Activated T-cell treated with anti-CD3 and anti-CD28 coated beads, Interleukin-2, amount 50 U/mL, for 48 hours (primary cell): ENCODE results near the gene RPL37.
"Not testable (repeated sequence)": the region's sequence is repeated elsewhere in the genome, so short reads cannot be mapped to it uniquely, and the experiment has no call there.

ENCODE experiments used
- DNase-seq, 2 experiments: peaks; one replicate each; pipeline ENCODE4 v3.0.0-alpha.2; 2020

Gene RPL37

DNA sequence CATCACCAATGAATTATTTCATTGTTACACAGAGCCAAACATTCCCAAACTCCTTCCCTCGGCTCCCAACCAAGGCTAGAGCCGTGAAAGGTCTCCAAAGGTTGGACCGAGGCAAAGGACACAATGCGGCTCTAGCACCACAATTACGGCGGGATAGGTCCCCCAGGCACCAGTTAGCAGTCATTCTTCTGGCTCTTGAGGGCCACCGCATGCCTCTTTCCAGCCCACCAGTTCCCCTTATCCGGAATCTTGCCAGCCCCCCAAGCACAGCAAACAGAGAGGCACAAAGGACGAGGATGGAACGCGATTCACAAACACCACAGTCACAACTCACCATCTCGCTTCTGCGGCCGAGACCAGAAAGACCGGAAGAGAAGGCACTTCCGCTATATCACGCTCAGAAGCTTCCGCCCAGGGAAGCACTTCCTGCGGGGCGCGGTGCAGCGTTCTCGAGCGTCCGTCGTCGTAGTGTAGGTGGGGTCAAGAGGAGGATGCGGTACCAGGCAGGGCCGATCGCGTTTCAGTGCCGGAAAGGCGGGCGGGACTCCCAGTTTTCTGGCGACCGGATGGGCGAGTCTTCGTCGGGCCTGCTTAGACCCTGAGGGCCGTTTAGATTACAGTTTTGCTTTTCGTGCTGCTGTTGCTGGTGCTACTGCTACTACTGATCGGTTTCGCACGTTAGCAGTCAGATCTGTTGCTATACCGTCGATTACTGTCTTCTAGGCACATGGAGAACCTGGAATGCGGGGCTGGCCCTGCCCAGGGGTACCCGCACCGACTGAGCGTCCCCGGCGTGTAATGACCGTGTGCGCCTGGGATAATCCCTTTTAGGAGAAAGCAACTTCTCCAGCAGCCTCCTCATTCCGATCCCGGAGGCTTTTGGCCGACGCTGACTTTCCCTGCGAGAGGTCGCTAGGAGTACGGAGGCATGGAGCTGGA is at the start of gene RPL37:
Gene RPL37, minus strand, starts transcription at position 374 of the 939 bp plus-strand sequence. Its CDS starts 37 bp downstream, at position 337.
- DNase-seq = peak; percentile 92 to 93

DNA sequence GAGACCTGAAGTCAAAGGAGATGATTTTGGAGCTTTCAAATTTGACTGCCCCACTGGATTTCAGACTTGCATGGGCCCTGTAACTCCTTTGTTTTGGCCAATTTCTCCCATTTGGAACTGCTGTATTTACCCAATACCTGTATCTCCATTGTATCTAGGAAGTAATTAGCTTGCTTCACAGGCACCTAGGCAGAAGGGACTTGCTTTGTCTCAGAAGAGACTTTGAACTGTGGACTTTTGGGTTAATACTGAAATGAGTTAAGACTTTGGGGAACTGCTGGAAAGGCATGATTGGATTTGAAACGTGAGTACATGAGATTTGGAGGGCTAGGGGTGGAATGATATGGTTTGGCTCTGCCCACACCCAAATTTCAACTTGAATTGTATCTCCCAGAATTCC is 48.0 kb upstream of the RPL37 start:
- not testable (repeated sequence) for DNase-seq

DNA sequence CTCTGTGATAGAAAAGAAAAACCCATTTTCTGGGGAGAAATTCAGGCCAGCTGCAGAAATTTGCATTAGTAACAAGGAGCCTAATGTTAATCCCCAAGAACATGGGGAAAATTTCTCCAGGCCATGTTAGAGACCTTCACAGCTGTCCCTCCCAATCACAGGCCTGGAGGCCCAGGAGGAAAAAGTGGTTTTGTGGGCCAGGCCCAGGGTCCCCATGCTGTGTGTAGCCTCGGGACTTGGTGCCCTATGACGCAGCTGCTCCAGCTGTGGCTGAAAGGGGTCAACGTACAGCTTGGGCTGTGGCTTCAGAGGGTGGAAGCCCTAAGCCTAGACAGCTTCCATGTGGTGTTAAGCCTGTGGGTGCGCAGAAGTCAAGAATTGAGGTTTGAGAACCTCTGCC is 47.3 kb upstream of the RPL37 start:
- no peak for DNase-seq

DNA sequence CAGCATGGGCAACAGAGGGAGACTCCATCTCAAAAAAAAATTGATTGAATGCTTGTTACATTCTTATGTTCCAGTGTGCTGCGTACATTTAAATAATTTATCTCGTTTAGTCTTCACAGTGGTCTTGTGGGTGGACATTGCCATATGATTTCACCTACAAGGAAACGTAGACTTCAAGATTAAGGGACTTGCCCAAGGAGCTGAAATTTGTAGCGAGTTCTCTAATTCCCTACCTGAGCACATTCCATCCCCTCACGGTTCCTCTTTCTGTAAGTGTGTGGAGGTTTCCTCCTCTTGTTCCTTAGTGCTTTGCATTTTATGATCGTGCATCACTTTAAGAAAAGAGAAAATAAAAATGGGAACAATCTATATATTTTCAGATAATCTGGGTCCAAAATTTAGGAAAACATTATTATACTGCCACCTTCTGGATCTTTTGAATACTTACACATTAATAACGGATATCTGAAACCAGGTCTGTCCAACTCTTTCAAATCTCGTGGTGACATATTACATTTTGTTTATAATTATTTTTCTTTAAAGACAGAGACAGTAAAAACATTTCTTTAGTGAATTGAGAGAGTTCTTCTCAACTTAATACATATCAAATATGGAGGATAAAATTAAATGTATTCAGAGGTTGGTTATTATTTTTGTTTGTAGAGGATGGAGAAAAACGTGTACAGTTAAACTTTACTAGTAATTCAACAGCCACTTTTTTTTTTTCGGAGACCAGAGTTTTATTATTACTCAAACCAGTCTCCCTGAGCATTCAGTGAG is 44.3 kb upstream of the RPL37 start:
- DNase-seq = no peak

DNA sequence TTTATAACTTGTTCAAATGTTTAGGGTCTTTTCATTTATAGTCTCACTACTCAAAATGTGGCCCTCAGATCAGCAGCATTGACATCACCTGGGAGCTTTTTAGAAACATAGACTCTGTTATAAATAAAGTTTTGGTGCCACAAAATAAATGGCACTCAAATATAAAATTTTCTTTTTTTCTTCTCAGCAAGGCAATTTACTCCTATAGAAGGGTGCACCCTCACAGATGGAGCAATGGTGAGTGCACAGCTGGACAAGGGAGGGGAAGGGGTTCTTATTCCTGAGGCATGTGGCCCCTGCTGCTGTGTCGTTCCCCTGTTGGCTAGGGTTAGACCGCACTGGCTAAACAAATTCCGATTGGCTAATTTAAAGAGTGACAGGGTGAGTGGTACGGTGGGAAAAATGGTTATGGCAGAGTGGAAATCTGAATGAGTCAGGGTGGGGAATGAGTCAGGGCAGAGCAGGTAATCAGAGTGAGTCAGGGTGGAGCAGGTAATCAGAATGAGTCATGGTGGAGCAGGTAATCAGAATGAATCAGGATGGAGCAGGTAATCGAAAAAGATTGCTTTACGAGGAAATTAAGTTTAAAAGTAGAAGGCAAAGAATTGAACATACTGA is 42.5 kb upstream of the RPL37 start:
- peak; percentile 23 to 30 for DNase-seq

DNA sequence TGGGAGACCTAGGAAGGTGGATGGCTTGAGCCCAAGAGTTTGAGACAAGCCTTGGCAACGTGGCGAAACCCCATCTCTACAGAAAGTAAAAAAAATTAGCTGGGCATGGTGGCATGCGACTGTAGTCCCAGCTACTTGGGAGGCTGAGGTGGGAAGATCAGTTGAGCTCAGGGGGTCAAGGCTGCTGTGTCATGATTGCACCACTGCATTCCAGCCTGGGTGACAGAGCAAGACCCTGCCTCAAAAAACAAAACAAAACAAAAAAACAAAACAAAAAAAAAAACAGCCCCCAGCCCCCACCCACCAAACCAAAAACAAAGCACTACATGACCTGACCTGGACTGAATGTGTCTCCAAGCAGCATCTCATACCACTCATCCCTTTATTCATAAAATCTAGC is 40.9 kb upstream of the RPL37 start:
- DNase-seq = no peak

DNA sequence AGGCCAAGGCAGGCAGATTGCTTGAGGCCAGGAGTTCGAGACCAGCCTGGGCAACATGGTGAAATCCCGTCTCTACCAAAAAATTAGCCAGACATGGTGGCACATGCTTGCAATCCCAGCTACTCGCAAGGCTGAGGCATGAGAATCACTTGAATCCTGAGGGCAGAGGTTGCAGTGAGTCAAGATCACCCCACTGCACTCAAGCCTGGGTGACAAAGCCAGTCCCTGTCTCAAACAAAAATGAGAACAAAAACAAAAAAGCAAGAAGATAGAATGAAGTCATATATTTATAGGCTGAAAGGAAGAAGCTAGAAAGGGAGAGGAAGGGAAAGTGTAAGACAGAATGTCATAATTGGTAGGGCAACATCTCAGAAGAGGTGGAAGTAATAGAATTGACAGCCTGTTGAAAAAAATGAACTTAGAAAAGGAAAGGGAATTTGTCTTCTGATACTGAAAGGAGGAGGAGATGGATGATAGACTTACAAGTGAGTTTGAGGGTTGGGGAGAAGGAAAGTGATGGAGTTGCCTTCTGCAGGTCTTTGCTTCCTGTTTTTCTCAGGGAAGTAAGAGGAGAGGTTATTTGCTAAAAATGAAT is 38.4 kb upstream of the RPL37 start:
- DNase-seq = no peak

DNA sequence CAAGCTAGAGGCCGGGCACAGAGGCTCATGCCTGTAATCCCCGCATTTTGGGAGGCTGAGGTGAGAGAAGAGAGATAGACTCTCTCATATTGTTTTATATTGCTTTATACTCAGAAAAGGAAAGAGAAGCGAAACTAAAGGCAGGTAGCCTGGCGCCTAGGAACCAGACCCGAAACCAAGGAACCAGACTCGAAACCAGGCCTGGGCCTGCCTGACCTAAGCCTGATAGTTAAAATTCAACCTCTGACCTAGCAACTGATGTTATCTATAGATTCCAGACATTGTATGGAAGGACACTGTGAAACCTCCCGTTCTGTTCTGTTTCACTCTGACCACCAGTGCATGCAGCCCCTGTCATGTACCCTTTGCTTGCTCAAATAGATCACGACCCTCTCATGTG is 37.2 kb upstream of the RPL37 start:
- DNase-seq = not testable (repeated sequence)

DNA sequence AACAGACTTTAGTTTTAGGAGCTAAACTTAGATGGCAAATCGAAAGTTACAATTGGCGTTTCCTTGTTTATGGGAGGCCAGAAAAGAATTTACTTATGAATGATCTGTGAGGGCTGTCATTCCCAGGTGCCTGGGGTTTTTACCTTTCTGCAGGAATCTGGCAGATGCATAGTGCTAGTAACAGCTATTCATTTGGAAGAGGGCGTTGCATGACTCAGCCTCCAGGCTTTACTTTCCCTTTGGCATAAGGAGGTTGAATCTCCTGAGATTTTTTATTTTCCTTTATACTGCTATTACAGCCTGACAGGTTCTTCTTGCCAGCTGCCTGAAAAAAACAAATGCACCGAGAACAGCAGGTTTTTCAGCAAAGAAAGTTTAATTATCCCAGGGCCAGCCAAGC is 36.2 kb upstream of the RPL37 start:
- no peak for DNase-seq

DNA sequence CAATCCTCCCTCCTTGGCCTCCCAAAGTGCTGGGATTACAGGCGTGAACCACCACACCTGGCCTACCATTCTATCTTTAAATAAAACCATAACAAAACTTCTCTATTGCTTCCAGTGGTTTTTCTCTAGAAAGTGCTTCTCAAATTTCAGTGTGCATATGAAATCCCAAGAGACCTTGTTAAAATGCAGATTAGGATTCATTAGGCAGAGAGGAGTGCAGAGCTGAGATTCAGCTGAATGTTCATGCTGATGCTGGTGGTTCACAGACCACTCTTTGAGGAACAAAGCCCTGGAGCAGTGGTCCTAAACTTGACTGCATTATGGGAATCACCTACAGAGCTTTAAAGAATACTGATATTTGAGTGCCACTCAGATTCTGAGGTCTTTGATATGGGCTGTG is 34.4 kb upstream of the RPL37 start:
- DNase-seq = no peak

DNA sequence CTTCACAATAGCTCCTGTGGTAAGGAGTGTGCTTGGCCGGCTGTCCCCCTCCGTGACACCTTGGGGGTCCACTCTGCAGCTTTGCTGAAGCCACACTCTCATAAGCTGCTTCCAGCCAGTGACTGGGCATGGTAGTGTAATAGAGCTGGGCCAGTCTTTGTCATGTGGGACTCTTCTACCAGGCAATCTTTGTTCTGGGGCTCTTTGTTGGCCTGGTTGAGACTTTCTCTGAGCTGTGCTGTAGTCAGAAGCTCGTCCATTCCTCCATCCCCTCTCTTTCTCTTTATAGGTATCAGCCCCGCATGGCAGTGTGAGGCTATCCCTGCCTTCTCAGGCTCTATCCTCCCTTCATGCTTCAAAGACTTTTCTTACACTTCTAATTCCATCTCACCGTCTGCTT is 31.8 kb upstream of the RPL37 start:
- no peak for DNase-seq

DNA sequence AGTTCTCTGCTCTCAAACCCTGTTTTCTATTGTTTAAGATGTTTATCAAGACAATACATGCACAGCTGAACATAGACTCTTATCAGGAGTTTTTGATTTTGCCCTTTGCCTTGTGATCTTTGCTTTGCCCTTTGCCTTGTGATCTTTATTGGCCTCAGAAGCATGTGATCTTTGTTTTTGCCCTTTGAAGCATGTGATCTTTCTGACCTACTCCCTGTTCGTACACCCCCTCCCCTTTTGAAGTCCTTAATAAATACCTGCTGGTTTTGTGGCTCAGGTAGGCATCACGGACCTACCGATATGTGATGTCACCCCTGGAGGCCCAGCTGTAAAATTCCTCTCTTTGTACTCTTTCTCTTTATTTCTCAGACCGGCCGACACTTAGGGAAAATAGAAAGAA is 30.0 kb upstream of the RPL37 start:
- not testable (repeated sequence) for DNase-seq

DNA sequence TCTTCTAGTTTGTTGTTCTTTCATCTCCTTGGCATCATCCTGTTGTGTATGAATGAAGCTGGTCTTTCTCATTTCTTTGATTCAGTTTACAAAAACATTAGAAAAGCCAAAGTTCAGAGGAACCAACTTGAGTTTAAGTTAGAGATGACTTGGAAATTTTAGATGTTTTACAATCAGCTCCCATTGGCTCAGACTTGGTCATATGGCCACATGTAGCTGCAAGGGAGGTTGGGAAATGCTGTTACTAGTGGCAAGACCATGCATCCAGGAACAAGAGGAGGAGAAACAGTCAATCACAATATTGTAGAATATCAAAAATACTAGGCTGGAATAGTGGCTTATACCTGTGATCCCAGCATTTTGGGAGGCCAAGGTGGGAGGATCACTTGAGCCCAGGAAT is 25.7 kb upstream of the RPL37 start:
- DNase-seq = no peak

DNA sequence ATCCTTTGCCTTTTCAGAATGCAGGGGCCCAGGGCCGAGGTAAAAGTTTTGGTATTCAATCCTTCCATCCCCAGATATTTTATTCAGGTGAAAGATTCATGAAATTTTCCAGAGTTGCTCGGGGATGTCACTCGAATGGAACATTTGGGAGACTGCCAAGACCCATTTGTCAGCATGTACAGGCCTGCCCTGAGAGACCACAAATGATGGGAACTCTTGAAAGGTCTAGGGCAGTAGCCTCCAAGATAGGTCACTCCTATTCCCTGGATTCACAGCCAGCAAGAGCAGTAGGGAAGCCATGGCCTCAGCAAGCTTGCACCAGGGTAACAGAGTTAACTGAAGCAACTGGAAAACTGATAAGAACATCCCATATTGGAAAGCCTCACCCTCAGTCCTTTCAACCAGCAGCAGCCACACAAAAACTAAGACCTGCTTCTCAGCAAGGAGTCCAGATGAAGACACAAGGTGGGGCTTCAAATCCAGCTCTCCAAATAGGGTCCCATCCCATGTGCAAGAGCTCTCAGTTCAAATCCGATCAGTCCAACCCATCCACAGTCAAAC is 18.7 kb upstream of the RPL37 start:
- no peak for DNase-seq

DNA sequence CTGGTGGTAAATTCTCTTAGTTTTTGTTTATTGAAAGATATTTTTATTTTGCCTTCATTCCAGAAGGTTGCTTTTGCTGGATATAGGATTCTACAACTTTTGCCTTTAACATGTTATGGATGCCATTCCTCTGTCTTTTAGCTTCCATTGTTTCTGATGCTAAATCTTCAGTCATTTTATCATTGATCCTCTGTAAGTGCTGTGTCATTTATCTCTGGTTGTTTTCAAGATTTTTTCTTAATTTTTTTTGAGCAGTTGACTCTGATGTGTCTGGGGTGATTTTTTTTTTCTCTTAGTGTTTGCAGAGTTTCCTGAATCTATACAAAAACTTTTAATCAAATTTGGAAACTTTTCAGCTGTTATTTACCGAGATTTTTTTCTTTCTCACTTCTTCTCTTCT is 12.5 kb upstream of the RPL37 start:
- DNase-seq = no peak

DNA sequence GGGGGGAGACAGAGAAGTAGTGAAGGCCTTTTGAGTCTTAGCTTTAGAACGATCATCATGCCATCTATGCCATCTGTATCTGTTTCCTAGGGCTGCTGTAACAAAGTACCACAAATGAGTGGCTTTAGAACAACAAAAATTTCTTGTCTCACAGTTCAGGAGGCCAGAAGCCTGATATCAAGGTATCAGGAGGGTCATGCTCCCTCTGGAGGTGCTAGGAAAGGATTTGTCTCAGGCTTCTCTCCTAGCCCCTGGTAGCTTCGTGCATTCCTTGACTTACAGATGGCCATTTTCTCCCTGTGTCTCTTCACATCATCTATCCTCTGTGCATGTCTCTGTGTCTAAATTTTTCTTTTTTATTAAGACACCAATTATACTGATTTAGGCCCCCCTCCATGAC is 11.3 kb upstream of the RPL37 start:
- no peak for DNase-seq

DNA sequence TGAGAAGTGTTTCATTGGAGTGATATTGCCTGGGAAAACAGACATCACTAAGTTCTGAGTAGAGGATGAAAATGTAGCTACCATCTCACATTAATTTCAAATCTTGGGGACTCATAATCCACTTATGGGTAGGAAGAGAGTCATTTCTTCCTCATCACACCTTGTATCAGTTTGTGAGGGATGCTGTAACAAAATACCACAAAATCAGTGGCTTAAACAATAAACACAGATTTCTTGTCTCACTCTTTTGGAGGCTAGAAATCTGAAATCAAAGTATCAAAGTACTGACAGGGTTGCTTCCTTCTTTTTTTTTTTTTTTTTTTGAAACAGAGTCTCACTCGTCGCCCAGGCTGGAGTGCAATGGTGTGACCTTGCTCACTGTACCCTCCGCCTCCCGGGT is 9.5 kb upstream of the RPL37 start:
- DNase-seq = no peak

DNA sequence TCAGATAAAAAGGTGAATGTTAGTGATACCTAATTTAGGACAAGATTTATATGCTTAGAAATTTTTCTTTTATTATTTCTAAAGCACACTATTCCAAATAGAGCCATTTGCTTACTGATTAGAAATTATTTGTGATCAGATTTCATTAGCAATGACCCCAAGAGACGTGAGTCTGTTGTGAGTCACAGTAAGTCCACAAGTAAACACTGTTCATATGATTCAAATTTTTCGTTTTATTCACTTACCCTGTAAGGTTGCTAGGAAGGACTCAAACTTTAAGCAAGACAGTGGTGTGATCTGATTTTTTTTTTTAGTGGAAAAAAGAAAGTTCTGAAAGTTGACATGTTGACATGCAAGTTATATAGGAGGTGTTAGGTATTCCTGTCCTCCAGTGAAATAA is 7.3 kb upstream of the RPL37 start:
- DNase-seq = no peak

DNA sequence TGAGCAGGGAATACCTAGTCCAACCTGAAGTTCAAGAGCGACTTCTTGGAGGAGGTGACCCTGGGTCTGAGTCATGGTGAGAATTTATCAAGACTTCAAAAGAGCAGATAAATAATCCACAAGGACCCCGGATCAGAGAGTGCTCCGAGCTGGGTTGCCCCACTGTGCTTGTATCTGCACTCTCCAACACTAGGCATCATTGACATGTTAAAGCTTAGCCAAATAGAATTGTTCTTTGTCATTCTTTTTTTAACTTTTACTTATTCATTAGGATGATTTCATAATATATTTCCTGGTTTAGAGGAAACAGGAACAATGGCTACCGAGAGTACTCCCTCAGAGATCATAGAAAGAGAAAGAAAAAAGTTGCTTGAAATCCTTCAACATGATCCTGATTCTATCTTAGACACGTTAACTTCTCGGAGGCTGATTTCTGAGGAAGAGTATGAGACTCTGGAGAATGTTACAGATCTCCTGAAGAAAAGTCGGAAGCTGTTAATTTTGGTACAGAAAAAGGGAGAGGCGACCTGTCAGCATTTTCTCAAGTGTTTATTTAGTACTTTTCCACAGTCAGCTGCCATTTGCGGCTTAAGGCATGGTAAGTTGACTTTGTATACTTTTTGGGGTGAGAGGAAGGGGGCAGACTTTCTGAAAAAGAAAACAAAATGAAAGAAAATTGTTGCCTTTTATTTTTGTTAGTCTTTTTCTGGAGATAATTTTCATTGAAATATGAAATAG is 6.2 kb upstream of the RPL37 start, which contains the start of gene CARD6:
Gene CARD6, plus strand, starts transcription at position 300 of the 738 bp plus-strand sequence. Its CDS starts 16 bp downstream, at position 316.
- peak in 1 of 2 experiments; percentile 29 for DNase-seq

DNA sequence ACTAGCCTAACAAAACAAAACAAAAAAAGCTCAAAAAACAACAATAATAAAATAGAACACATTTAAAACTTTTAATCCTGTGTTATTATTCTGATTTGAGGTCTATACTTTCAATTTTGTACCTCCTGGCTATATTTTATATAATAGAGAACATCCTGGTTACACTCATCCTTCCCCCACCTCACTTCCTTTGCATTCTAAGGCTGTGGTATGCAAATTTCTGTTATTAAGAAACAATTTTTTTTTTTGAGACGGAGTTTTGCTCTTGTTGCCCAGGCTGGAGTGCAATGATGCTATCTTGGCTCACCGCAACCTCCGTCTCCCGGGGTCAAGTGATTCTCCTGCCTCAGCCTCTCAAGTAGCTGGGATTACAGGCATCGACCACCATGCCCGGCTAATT is 3.1 kb upstream of the RPL37 start:
- DNase-seq = no peak

DNA sequence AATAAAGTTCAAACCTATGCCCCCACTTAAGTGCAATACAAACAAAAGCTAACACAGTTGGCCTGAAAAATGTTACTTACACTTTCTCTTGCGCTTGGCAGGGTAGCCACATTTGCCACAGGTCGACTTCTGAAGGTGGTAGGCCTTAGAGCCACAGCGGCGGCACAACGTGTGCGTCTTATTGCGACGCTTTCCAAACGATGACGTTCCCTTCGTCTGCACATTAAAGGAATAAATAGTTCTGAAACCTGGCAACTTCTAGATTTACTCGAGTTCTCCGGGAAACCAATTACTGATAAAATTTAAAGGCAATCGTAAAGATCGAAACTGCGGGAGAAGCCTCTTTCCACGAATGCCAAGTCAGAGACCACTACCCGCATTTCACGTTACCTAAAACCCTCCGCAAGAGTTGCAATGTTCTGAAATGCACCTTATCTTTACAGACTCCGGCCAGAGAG is 602 bp downstream of the RPL37 start:
- DNase-seq = peak in 1 of 2 experiments; percentile 40

DNA sequence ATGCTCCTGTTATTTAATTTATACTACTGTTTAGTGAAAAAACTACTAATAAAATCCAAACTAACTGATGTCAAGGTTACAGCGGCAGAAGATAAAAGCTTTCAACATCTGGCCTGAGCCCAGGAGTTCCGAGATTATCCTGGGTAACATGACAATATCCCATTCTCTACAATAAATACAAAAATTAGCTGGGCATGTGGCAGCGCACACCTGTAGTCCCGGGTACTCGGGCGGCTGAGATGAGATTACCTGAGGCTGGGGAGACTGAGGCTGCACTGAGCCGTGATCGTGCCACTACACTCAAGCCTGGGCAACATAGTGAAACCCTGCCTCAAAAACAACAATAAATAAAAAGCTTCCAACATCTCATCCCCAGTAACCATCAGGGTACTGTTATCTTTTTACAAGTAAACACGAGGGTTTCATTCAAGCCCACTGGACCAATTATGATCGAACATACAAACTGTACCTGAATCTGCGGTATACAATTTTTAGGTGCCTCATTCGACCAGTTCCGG is 1.3 kb downstream of the RPL37 start:
- DNase-seq = no peak
